ENCODE data around the gene RAB36.

The RAB36 gene, protein sequence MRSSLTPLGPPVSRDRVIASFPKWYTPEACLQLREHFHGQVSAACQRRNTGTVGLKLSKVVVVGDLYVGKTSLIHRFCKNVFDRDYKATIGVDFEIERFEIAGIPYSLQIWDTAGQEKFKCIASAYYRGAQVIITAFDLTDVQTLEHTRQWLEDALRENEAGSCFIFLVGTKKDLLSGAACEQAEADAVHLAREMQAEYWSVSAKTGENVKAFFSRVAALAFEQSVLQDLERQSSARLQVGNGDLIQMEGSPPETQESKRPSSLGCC

DNA sequence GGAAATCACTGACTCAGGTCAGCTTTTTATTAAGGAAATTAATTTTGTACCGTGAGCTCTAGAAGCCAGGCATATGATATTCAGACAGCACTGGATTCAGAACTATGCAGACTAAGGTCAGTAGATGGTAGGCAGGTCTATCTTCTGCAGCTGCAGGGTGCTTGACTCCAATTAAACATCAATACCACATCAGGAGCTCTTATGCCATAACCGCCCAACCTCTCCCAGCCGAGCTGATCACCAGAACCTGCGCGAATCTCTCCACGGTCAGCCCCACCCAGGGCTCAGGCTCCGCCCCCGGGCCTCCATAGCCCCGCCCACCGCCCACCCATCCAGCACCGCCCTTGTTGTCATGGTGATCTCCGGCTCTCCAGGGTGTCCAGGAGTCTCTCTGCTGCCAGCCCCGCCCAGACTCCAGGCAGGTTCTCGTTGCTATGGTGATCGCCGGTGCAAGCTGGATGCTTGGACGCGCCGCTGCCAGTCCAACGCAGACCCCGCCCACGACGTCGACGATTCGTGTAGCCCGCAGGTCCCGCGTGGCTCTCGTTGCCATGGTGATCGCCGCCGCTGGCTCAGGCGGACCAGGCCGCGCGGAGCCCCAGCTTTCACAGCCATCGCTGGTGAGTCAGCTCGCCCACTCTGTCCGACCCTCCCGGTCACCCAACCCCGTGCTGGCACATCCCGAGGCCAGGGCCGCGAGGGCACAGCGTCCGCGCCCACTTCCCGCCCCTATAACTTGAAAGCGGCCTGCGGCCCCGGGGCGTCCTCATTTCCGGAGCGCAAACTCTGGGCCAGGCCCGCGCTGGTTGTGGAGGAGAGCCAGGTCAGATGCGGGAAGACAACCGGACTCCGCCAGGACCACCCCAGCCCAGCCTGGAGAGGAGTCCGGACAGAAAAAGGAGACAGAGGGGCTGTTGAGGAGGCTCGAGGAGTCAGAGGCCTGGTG is at the start of gene RAB36:
Gene RAB36, plus strand, starts transcription at position 546 of the 946 bp plus-strand sequence. CDS start 1,140 bp downstream, outside the sequence.
- ATAC-seq (peak; percentile 49), DNase-seq (peak; percentile 86)

DNA sequence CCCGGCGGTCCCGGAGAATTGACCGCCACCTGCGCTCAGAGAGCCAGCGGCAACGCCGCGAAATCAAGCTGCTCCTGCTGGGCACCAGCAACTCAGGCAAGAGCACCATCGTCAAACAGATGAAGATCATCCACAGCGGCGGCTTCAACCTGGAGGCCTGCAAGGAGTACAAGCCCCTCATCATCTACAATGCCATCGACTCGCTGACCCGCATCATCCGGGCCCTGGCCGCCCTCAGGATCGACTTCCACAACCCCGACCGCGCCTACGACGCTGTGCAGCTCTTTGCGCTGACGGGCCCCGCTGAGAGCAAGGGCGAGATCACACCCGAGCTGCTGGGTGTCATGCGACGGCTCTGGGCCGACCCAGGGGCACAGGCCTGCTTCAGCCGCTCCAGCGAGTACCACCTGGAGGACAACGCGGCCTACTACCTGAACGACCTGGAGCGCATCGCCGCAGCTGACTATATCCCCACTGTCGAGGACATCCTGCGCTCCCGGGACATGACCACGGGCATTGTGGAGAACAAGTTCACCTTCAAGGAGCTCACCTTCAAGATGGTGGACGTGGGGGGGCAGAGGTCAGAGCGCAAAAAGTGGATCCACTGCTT is 49.4 kb upstream of the RAB36 start:
- DNase-seq (no peak), ATAC-seq (no peak)

DNA sequence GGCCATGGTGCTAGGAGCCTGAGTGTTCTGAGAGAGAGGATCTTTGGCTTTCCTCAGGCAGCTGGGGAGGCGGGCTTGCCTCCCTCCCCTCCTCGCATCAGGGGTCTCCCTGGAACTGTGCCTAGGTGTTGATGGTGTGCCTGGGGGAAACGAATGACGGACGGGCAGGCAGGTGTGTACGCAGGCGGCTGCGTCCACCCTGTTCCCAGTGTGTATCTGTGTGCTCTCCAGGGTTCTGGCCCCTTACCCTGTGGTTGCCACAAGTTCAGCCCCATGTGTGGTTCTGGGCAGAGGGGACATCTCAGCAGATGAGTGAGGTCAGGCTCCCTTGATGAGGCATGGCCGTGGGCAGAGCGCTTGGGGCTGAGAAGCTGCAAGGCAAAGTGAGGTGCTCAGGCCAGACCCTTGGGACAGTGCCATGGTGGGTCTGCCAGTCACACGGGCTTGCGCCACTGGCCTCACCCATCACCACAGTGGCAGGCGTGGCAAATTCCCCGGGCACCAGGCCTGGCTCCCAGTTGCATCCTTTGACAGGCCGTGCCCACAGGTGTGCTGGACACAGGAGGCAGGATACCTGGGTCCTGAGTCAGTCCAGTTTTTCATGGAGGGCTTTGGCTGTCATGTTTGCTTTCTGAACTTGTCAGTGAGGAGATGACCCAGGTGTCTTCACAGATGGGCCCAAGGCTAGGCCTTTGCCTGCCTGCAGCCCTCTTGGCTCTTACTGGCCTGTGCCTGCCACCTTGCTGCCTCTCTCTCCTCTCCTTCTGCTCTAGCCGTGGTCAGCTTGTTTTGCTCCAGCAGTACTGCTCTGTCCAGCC is 47.7 kb upstream of the RAB36 start:
- ATAC-seq (no peak), DNase-seq (no peak)

DNA sequence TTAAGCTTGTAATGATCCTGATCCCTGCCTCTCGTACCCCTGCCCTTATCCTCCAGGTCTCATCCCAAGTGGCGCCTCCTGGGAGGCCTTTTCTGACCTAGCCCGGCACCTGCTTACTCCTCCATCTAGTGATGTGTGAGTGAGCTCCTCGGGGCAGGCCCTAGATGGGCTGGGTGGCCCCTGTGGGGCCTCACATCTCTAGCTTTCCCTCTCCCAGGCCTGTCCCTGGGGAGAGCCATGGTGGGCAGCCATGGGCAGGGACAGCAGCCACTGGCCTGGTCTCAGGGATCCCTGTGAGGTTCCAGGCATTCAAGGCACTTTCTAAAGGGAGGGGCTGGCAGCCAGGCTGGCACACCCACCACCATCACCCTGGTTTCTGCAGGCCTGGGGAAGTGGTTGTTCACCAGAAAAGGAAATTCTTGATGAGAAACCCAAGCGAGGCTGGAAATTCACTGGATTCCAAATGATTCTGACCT is 47.0 kb upstream of the RAB36 start:
- DNase-seq: no peak
- ATAC-seq: no peak

DNA sequence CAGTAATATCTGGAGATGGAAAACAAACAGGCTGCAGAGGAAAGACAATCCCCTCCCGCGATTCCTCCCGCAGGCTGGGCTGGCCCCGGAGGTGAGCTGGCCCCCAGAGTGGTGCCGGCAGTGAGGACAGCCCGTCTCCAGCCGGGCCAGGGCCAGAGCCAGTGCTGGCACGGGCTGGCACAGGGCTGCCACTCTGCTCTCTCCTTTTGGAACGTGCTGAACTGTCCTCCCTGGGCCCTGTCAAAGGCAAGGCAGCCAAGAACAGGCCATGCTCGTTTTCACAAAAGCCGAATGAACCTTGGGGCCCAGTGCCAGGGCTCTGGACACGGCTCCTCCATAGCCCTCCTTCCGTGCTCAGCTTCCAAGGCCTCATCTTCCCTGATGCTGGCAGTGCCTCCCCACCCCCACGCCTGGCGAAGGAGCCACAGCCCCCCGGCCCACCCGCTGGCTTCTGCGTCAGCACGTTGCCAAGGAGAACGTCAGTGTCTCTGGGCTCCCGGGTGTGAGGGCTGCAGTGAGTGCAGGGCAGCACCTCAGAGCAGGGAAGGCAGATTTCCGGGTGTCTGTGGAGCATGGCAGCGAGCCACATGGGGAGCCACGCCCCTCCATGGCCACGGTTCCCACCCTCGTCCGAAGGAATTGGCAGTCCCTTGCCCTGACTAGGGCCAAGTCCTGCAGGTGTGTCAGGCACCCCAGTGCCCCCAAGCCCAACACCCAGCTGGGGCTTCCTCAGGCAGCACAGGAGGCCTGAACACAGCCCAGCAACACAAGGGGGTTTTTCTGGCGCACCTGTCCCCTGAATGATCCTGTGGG is 46.4 kb upstream of the RAB36 start:
- no peak for ATAC-seq
- DNase-seq: no peak

DNA sequence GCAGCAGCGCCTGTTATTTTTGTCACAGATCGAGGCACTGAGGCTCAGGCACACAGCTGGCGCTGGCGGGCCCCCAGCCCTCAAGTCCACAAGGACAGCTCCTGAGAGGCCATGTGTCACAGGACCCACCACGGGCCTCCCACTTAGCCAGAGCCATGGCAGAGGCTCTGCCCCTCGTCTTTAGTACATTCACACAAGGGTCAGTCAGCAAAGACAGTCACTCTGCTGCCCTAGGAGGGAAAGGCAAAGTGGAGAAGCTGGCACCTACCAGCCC is 45.8 kb upstream of the RAB36 start:
- no peak for ATAC-seq
- DNase-seq: no peak

DNA sequence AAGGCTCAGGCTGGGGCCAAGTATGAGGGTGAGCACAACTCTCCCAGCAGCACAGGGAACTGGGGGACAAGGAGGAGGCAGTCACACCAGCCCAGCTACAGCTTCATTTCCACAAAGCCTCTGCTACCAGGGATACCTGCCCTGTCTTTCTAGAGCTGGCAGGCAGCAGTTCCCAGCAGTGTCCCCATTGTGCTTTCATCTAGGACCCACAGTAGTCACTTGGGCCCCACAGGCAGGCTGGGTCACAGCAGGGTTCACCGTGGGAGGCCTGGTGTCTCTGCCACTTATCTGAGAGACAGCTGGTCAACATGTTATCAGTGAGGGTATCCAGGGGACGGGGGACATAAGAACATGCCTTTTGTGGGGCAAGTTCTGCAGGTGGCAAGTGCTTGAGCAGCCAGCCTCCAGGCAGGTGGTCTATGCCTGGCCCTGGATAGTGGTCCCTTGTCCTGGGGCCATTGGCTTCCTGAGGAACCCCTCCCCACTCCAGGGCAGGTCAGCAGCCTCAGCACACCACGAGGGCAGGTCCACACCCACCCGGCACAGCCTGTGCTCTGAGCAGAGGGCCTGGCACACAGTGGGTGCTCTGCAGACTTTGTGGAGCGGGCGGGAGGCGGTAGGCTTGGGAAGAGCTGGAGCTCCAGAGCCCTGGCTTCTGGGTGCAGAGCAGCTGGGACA is 45.0 kb upstream of the RAB36 start:
- ATAC-seq (no peak), DNase-seq (no peak)

DNA sequence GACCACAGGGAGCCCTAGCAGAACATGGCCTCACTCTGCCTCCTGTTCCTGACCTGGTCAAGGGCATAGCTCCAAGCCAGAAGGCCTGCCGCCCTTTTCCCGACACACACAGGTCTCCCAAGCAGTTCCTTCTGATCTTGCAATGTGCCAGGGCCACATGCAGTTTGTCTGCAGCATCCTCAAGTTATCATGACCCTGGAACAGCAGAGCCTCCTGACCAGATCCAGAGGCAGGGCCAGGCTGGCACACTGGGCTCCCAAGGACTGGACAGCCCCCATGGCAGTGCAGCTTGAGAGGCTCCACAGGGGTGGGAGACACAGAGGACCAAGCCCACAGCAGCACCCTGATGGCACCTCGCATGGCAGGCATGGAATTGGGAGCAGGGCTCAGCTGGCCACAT is 43.8 kb upstream of the RAB36 start:
- ATAC-seq (no peak), DNase-seq (no peak)

DNA sequence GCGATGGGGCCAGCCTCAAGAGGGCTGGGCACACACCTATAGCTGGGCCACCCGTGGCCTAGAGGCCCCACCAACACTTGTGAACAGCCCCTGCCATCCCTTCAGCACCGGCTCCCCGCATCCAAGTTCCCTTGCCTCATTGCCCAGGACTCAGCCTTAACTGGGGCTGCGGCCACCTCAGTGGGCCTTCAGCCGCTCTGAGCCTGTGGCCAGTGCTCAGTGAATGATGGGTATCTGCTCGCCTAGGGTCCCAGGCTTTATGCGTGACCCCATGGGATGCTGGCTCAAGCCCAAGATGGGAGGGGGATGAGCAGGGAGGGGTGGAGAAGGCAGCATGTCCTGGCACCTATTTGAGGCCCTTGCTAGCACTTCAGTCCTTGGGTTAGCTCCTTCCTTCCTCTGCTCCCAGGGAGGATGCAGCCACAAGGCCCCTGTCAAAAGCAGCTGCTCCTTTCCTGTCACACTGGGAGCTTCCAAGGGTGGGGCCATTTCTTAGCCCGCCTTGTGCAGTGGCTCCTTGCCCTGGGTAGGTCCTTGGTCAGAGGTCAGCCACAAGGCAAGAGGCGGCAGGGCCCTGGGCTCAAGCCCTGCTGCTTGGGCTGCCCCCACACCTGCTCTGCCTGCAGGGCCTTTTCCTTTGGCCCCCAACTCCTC is 43.1 kb upstream of the RAB36 start:
- no peak for DNase-seq
- ATAC-seq: no peak

DNA sequence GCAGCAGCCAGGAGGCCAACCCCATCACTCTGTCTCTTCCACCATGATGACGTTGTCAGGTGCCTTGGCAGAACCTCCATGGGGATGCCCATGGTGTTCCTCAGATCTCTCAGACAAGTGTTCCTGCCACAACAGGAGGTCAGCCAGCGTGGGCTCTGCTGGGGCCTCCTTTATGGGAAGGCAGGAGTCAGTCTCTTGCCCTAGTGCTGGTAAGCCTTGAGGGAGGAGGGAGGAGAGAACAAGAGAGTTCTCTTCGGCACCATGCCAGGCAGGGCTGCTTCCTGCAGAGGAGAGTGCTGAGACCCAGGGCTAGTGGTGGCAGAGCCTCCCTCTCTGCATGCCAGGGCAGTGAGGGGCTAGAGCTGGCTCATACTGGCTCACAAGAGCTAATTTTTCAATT is 42.5 kb upstream of the RAB36 start:
- ATAC-seq (no peak), DNase-seq (no peak)

DNA sequence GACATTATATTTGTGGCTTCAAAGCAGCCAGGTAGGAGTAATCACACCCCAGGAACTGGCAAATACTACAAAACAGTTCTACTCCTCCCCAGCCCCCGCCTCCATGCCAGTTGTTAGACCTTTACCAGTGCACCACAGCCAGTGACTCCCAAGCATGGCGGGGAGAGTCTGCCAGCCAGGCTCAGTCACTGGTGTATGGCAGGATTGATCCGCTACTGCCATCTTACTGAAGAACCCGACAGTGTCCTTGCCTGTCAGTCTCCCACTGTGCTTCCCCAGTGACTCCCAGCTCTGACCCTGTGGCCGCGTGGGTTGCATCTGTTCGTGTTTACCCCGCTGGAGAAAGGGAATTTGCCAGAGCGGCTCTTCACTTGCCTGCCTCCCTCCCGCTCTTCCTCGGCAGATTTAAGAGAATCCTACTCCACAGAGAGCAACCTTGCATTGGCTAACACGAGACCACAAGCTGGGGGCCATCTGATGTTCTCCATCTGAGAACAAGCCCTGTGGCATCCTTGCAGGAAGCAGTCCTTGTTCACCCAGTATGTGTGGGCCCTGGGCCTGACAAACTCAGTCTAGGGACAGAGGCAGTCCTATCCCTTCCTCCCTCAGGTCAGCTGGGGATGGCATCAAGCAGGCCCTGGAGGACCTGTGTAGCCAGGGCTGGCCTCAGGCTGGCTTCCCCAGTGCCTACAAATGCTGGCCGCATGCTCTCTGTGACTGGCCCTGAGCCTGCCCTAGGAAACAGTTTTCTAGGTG is 41.9 kb upstream of the RAB36 start:
- ATAC-seq: no peak

DNA sequence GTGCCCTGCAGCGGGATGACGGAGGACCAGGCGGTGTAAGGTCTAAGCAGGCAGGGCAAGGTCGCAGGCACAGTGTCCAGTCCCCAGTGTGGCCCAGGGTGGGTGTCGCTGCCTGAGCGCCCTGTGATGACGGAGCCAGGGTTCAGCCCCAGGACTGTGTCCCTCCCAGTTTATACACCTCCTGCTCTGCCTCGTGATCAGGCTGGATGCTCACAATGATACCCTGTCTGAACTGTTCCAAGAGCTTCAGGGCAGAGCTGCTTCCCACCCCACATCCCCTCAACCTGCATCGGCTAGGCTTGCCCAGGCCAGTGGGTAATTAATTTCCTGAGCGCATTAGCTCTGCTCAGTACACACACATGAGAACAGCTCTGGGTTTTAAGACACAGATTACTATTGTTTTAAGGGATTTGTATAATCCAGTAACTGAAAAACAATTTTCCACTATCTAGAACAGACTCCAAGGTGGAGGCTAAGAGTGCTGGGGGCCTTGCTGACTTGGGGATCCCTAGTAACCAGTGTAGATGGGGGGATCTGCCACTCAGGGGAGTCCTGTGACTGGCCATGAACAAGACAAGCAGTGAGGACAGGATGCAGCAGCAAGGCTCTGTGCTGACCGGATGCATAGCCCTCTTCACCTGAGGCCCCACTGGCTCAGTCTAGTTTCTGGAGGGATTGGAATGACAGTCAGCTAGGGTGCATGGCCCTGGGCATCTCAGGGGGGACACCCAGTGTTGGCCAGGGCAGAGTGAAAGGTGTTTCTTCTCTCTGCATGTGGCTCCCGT is 40.9 kb upstream of the RAB36 start:
- ATAC-seq (no peak), DNase-seq (no peak)

More for the DNA sequence above, 41.9 kb upstream of the RAB36 start:
- DNase-seq: no peak

DNA sequence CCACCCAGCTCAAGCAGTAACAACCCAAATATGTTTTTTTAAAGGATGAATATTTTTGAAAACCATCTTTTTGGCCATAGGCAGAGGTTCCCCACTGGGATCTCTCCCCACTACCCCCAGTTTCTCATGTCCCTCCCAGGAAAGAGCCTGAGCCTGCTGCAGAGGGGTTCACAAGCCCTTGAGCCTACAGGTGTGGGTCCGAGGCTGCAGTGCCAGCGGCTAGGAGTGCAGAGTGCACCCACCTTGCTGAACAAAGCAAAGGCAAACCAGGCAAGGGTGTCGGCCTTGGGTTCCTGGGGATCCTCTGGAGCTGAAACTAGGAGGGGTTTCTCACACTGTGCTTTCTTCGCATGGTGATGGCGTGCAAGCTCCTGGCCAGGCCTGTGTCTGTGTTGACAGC is 40.0 kb upstream of the RAB36 start:
- DNase-seq (no peak), ATAC-seq (no peak)

DNA sequence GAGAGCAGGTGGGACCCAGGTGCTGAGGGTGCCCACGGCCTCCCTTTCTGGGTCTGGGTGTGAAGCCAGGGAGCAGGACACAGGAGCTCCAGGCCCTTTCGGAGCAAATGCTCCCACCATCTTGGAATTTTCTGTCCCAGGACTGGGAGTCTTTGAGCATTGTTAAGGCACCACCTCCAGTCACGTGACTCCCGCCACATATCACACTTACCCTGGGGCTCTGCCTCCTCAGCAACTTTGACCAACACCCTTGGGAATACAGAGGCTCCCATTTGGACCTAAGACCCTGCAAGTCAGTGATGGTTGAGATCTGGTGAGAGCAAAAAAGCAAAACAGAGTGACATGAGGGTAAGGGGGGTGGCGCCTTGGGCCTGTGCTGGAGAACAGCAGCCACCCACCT is 39.4 kb upstream of the RAB36 start:
- ATAC-seq: no peak
- no peak for DNase-seq

DNA sequence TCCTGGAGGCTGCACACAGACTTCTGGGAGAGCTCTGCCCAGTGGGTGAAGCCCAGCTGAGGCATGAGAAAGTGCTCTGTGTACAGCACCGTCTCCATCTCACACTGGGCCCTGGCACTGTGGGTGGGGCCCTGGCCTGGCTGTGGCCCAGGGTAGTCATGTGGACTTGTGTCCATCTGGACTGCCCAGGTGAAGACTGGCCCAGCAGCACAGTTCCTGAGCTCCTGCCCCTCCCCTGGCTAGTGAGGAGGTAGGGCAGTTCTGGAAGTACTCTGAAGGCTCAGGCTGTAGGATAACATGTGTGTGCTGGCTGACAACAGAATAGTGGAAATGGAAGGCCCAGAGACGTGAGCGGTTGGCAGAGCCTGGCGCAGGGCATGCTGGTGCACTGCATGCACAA is 38.9 kb upstream of the RAB36 start:
- ATAC-seq (no peak), DNase-seq (no peak)

DNA sequence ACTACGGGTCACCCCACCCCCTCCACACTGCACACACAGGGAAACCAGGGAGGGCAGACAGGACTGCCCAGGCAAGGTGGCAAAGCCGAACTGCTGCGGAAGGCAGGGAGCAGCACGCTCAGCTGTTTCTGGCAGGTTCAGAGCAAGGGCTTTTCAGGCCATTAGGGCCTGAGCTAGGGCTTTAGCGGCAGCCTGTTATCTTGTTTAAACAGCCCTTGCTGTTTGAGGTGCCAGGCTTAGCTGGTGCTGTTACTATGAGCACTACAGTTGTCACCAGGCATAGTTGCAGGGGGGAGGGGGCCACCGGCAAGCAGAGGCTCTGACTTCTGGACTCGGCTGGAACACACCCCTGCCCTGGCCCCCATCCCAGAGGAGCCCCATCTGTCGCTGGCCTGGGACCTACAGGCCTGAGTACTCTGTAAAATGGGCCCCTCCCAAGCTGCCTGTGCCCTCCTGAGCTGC is 38.3 kb upstream of the RAB36 start:
- no peak for DNase-seq
- no peak for ATAC-seq

DNA sequence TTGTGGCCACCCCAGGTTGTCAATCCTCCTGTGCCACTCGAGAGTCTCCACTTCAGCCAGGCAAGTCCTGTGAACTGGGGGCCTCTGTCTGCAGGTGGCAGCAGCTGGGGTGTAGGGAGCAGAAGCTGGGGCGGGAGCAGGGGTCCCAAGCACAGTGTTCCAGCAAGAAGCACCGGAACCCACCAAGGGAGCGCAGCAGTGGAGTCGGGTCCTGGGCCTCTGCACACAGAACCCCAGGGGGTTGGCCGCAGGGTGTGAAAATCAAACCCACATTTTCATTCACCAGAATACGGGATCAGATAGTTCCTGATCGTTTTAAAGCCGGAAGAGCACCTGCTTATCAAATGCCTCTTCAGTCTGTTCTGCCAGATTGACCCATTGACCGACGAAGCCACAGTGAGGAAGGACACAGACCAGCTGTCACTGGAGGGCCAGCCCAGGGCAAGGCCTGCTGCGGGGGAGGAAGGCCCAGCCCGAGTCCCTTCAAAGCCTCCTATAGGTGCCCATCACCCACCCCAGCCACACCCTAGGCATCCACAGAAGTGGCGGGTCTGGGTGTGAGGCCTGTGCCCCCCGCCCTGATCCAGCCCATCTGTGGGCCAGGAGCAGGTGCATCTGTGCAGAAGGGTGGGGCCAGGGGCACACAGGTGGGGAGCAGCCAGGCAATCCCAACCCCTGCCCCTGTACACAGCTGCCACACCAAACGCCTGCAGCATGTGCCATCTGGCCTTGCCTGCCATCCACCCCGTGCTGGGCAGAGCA is 37.6 kb upstream of the RAB36 start:
- DNase-seq (no peak), ATAC-seq (no peak)

Data from stimulated activated naive CD8-positive, alpha-beta T cell treated with anti-CD3 and anti-CD28 coated beads, Interleukin-15, Interleukin-2, amounts not matched to agents 100 U/mL and 50 U/mL, for 24 hours (primary cell).